Endothelial cell (in vitro differentiated cells): ENCODE data around the gene TBC1D4. TPM values are rescaled to one million over a fixed set of nuclear protein-coding genes. Genes with fewer than 3 reads are reported as not detected.

Experiments used
- DNase-seq: peaks from one replicate; pipeline ENCODE4 v3.0.0; 2021; ENCODE audit warnings: low spot score
- H3K27ac Mint-ChIP-seq: one replicate; pipeline ENCODE4 v1.8.0; 2021; ENCODE audit warnings: mixed read lengths, inconsistent platforms; ENCODE audit not compliant: unreplicated experiment
- H3K27me3 Mint-ChIP-seq: one replicate; pipeline ENCODE4 v1.8.0; 2021; ENCODE audit warnings: mild to moderate bottlenecking, moderate library complexity, mixed read lengths, inconsistent platforms; ENCODE audit not compliant: unreplicated experiment
- H3K36me3 Mint-ChIP-seq: one replicate; pipeline ENCODE4 v1.8.0; 2021; ENCODE audit warnings: mild to moderate bottlenecking, low read depth, mixed read lengths, inconsistent platforms; ENCODE audit not compliant: unreplicated experiment
- H3K4me1 Mint-ChIP-seq: one replicate; pipeline ENCODE4 v1.8.0; 2021; ENCODE audit warnings: mild to moderate bottlenecking, mixed read lengths, inconsistent platforms; ENCODE audit not compliant: unreplicated experiment
- H3K4me3 Mint-ChIP-seq: one replicate; pipeline ENCODE4 v1.8.0; 2021; ENCODE audit warnings: mild to moderate bottlenecking, mixed read lengths, inconsistent platforms; ENCODE audit not compliant: unreplicated experiment
- H3K9me3 Mint-ChIP-seq: one replicate; pipeline ENCODE4 v1.8.0; 2021; ENCODE audit warnings: mixed read lengths, inconsistent platforms; ENCODE audit not compliant: unreplicated experiment
- total RNA-seq: library from RNA; stranded (reverse); fragmentation: NEBNext Ultra II Directional; extraction: Animal tissue kit (Norgen Biotek cat#: 25700); gene quantifications from one replicate; pipeline ENCODE4 v1.2.1, GENCODE V29; 2021; ENCODE audit not compliant: unreplicated experiment
- TF ChIP-seq, protein P1 (sequence below): fragments of 200-600 bp; sonication (generic); IDR thresholded peaks from one replicate; pipeline ENCODE4 v1.5.0; 2021; ENCODE audit warnings: antibody characterized with exemption; ENCODE audit not compliant: unreplicated experiment

Gene TBC1D4
- total RNA-seq, 1 donor from 2014 or later, result 47.2 TPM

DNA sequence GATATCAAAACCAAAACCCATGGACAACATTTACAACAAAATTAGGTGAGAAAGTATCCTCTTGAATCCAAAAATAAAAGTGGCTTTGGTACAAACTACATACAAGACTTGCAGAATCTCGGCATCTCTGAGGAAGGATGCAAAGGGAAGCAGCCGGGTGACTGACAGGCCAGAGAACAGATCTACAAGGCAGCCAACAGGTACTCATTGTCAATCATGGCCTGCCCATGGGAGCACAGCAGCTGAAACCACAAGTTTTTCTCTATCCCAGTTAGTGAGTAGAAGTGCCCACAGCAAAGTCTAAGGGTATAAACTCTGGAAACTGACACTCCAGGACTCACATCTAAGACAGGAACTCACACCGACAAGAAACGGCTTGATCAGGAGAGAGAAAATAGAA lies 74.5 kb downstream of the TBC1D4 start:
- no peak overlapping the region for H3K4me3 Mint-ChIP-seq
- H3K9me3 Mint-ChIP-seq, result no peaks in the 10 kb centered on the region
- H3K27me3 Mint-ChIP-seq, result peaks cover 1% of the 10 kb centered on the region
- DNase-seq, result no peak
- no peak overlapping the region for H3K27ac Mint-ChIP-seq
- H3K36me3 Mint-ChIP-seq, result no peaks in the 10 kb centered on the region
- no peaks in the 10 kb centered on the region for H3K4me1 Mint-ChIP-seq
- TF ChIP-seq, protein P1, sequence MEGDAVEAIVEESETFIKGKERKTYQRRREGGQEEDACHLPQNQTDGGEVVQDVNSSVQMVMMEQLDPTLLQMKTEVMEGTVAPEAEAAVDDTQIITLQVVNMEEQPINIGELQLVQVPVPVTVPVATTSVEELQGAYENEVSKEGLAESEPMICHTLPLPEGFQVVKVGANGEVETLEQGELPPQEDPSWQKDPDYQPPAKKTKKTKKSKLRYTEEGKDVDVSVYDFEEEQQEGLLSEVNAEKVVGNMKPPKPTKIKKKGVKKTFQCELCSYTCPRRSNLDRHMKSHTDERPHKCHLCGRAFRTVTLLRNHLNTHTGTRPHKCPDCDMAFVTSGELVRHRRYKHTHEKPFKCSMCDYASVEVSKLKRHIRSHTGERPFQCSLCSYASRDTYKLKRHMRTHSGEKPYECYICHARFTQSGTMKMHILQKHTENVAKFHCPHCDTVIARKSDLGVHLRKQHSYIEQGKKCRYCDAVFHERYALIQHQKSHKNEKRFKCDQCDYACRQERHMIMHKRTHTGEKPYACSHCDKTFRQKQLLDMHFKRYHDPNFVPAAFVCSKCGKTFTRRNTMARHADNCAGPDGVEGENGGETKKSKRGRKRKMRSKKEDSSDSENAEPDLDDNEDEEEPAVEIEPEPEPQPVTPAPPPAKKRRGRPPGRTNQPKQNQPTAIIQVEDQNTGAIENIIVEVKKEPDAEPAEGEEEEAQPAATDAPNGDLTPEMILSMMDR, result no peak

DNA sequence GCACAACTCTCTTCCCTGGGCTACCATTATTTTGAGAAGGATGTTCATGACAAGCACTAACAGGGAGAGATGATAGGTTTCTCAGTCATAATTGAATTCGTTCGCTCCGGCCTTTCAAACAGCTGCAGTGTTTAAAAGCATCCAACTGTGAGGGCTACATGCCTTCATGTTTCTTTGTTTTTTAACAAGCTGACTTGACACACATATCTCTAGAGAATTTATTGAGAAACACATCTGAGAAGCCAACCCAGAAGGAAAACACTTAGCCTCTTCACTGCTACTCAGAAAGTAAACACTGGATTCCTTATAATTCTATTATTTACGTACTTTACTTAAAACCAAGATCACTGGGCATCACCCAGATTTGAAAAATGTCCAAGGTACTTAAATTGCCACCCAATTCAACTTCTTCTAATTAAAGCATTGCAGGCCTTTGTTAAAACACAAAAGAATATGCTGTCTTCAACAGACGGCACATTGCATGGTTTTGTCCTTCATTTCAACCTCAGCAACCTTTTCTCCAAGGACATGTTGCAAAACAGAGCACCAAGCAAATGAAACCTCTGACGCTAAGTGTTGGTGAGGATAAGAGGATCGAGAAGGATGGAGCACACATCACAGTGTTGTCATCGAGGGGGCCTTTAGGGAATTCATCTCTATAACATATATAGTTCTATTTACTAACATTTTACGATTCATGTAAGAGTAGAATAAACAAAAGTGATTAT lies 75.8 kb downstream of the TBC1D4 start:
- Mint-ChIP-seq H3K27ac (no peak overlapping the region), H3K36me3 (no peaks in the 10 kb centered on the region), H3K4me3 (no peak overlapping the region), H3K9me3 (no peaks in the 10 kb centered on the region), H3K27me3 (peaks cover 1% of the 10 kb centered on the region), H3K4me1 (no peaks in the 10 kb centered on the region)
- no peak for DNase-seq
- TF ChIP-seq, protein P1, result no peak

DNA sequence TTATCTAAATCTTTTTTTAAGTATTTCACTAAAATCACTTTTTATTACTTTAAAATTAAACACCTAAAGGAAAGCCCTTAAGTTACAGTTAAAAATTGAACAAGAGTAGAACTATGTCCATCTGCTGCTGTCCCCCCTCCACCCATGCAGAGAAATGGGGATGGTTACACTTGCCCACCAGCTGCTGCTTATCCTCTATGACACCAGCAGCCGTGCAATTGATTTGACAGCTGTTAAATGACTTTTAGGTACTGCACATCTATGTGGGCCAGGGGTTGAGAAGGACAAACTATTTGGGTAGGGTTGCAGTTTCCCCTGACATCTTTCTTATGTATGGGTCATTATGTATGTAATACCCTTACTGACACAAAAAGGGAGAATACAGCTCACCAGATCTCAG lies 77.2 kb downstream of the TBC1D4 start:
- Mint-ChIP-seq H3K36me3 (no peaks in the 10 kb centered on the region), H3K27me3 (no peaks in the 10 kb centered on the region), H3K9me3 (no peaks in the 10 kb centered on the region), H3K4me1 (no peaks in the 10 kb centered on the region), H3K4me3 (no peak overlapping the region), H3K27ac (no peak overlapping the region)
- DNase-seq, result no peak
- TF ChIP-seq, protein P1, result no peak

DNA sequence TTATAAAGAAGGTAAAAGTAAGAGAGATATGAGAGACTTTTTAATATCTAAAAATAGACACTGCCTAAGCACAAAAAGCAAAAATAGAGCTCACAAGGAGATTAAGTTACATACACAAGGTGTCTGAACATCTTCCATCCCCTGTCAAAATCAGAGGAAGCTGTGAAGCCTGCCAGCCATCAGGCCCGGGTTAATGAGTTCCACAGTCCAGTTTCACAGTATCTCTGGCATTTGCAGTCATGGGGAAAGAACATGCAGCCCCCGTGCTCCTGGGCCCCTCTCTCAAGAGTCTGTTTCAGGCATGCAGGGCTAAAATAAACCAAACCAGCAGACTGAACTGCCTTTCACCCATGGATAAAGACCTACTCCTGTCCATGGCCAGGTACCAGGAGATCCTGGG lies 79.2 kb downstream of the TBC1D4 start:
- Mint-ChIP-seq H3K4me1 (no peaks in the 10 kb centered on the region), H3K27me3 (no peaks in the 10 kb centered on the region), H3K36me3 (no peaks in the 10 kb centered on the region), H3K4me3 (no peak overlapping the region), H3K27ac (no peak overlapping the region), H3K9me3 (no peaks in the 10 kb centered on the region)
- DNase-seq, result no peak
- TF ChIP-seq, protein P1, result no peak

DNA sequence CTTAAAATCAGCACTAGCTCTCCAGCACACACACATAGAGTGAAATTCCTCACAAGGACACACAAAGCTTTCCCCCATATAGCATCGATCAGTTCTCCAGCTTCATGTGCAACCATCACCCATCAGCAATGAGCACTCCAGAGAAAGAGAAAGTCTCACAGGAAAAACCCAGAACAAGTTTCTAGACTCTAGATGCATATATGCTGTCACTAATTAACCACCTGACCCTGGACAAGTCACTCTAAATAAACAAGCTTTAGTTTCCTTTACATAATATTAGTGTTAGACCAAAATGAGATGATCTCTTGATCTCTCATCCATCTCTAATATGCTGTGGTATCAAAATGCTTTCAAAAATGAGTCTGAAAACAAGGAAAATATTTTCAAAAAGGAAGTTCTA lies 81.2 kb downstream of the TBC1D4 start:
- TF ChIP-seq, protein P1, result no peak
- no peaks in the 10 kb centered on the region for H3K27me3 Mint-ChIP-seq
- no peaks in the 10 kb centered on the region for H3K36me3 Mint-ChIP-seq
- no peaks in the 10 kb centered on the region for H3K9me3 Mint-ChIP-seq
- no peak overlapping the region for H3K4me3 Mint-ChIP-seq
- no peak overlapping the region for H3K27ac Mint-ChIP-seq
- DNase-seq, result no peak
- H3K4me1 Mint-ChIP-seq, result peaks cover 3% of the 10 kb centered on the region
